Natural killer cell (primary cell): Measurements from ENCODE around the gene SIM1. TPM values are rescaled to one million over a fixed set of nuclear protein-coding genes. Genes with fewer than 3 reads are reported as not detected.

Experiments
- ATAC-seq, 3 donors: fragments of 150-1000 bp in 2 of 3; fragments of 200-7000 bp in 1 of 3; cut with Tn5 transposase; 1 replicate in 1 of 3; 2 replicates in 2 of 3; pipeline ENCODE4 v1.10.0; 2021; ENCODE audit warnings: mild to moderate bottlenecking in 2 of 3, moderate library complexity in 2 of 3
- DNase-seq, 2 donors: peaks; one replicate each; pipeline versions ENCODE4 v3.0.0 to v3.0.0-alpha.2; 2013 to 2021; ENCODE audit warnings: mixed read lengths in 1 of 2
- H3K27ac ChIP-seq: one replicate; pipeline ENCODE4 v1.5.1; 2013; ENCODE audit warnings: mild to moderate bottlenecking, low read length
- H3K27me3 ChIP-seq: one replicate; pipeline ENCODE4 v1.6.1; 2013; ENCODE audit warnings: low read length; ENCODE audit not compliant: control insufficient read depth, insufficient read depth
- H3K36me3 ChIP-seq: one replicate; pipeline ENCODE4 v1.6.1; 2013; ENCODE audit warnings: low read length; ENCODE audit not compliant: control insufficient read depth, insufficient read depth
- H3K4me1 ChIP-seq: one replicate; pipeline ENCODE4 v1.6.1; 2013; ENCODE audit warnings: low read length; ENCODE audit not compliant: control insufficient read depth, insufficient read depth
- H3K4me3 ChIP-seq: one replicate; pipeline ENCODE4 v1.5.1; 2013; ENCODE audit warnings: low read length
- H3K9me3 ChIP-seq: one replicate; pipeline ENCODE4 v1.6.1; 2013; ENCODE audit warnings: low read length; ENCODE audit not compliant: control insufficient read depth, insufficient read depth
- H3K27ac Mint-ChIP-seq, 2 donors: one replicate each; pipeline ENCODE4 v1.8.0; 2022; ENCODE audit warnings: mild to moderate bottlenecking in 2 of 2, mixed read lengths in 2 of 2, moderate library complexity in 1 of 2
- H3K27me3 Mint-ChIP-seq, 2 donors: one replicate each; pipeline ENCODE4 v1.8.0; 2022; ENCODE audit warnings: low read depth in 2 of 2, mixed read lengths in 2 of 2
- H3K36me3 Mint-ChIP-seq: one replicate; pipeline ENCODE4 v1.8.0; 2022; ENCODE audit warnings: mixed read lengths
- H3K4me1 Mint-ChIP-seq, 2 donors: one replicate each; pipeline ENCODE4 v1.8.0; 2022; ENCODE audit warnings: mixed read lengths in 2 of 2
- H3K4me3 Mint-ChIP-seq: one replicate; pipeline ENCODE4 v1.8.0; 2022; ENCODE audit warnings: mild to moderate bottlenecking, moderate library complexity, mixed read lengths
- H3K9me3 Mint-ChIP-seq, 2 donors: one replicate each; pipeline ENCODE4 v1.8.0; 2022; ENCODE audit warnings: mixed read lengths in 2 of 2
- WGBS: methylation state at CpG from one replicate; pipeline ENCODE4 v1.1.7; 2013; ENCODE audit warnings: missing lambda C conversion rate; ENCODE audit not compliant: insufficient coverage; 5-methylcytosine and 5-hydroxymethylcytosine counted together
- intact Hi-C: fragments of 100-400 bp; cut with micrococcal nuclease; formaldehyde crosslinking; loops from one replicate; pipeline ENCODE4 v1.14.2; 2022
- total RNA-seq, 4 donors: library from RNA; stranded (reverse); fragments of 120-200 nt in 1 of 4; gene quantifications; one replicate each; pipeline versions ENCODE4 v1.2.3 to v1.2.4, GENCODE V29; 2013 to 2022
- TF ChIP-seq, protein P1 (sequence below): fragments of 200-600 bp; IDR thresholded peaks from one replicate; pipeline ENCODE4 v1.8.0; 2022; ENCODE audit warnings: antibody characterized with exemption

SIM1 gene
- total RNA-seq, 3 donors from 2014 or later (not counting 1 experiment from before 2014, with no cell fraction given): not detected

- Histone ChIP-seq H3K9me3 (no peaks in the 10 kb centered on the region), H3K4me3 (no peak overlapping the region), H3K4me1 (no peaks in the 10 kb centered on the region), H3K27ac (no peak overlapping the region), H3K36me3 (no peaks in the 10 kb centered on the region), H3K27me3 (no peaks in the 10 kb centered on the region)
- DNase-seq (no peak), ATAC-seq (no peak)
- H3K27ac Mint-ChIP-seq: no peak overlapping the region
- WGBS: 60% methylated on average over 1 of the region's 3 CpGs
- no peaks in the 10 kb centered on the region for H3K27me3 Mint-ChIP-seq
- H3K4me3 Mint-ChIP-seq: no peak overlapping the region
- peaks cover 0 to 7% of the 10 kb centered on the region in 2 donors for H3K4me1 Mint-ChIP-seq
- intact Hi-C loops: no loop called here
- no peaks in the 10 kb centered on the region for H3K36me3 Mint-ChIP-seq
- TF ChIP-seq, protein P1, sequence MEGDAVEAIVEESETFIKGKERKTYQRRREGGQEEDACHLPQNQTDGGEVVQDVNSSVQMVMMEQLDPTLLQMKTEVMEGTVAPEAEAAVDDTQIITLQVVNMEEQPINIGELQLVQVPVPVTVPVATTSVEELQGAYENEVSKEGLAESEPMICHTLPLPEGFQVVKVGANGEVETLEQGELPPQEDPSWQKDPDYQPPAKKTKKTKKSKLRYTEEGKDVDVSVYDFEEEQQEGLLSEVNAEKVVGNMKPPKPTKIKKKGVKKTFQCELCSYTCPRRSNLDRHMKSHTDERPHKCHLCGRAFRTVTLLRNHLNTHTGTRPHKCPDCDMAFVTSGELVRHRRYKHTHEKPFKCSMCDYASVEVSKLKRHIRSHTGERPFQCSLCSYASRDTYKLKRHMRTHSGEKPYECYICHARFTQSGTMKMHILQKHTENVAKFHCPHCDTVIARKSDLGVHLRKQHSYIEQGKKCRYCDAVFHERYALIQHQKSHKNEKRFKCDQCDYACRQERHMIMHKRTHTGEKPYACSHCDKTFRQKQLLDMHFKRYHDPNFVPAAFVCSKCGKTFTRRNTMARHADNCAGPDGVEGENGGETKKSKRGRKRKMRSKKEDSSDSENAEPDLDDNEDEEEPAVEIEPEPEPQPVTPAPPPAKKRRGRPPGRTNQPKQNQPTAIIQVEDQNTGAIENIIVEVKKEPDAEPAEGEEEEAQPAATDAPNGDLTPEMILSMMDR: no peak
- peaks cover 4 to 8% of the 10 kb centered on the region in 2 donors for H3K9me3 Mint-ChIP-seq
These were observed 121.9 kb downstream of the SIM1 start for GRCh38 chr6:100342830-100343229.

- H3K36me3 Mint-ChIP-seq: no peaks in the 10 kb centered on the region
- peaks cover 4 to 8% of the 10 kb centered on the region in 2 donors for H3K9me3 Mint-ChIP-seq
- no peak overlapping the region for H3K27ac Mint-ChIP-seq
- ATAC-seq (no peak), DNase-seq (no peak)
- H3K27me3 ChIP-seq: no peaks in the 10 kb centered on the region
- H3K4me1 ChIP-seq: no peaks in the 10 kb centered on the region
- TF ChIP-seq, protein P1: no peak
- 92% methylated on average over 3 of the region's 4 CpGs for WGBS
- no peaks in the 10 kb centered on the region for H3K9me3 ChIP-seq
- intact Hi-C loops: no loop called here
- no peaks in the 10 kb centered on the region for H3K4me1 Mint-ChIP-seq
- no peaks in the 10 kb centered on the region for H3K36me3 ChIP-seq
- no peak overlapping the region for H3K27ac ChIP-seq
- H3K4me3 Mint-ChIP-seq: no peak overlapping the region
- H3K4me3 ChIP-seq: no peak overlapping the region
- H3K27me3 Mint-ChIP-seq: no peaks in the 10 kb centered on the region
These were observed 125.0 kb downstream of the SIM1 start for GRCh38 chr6:100339574-100340255.

DNA sequence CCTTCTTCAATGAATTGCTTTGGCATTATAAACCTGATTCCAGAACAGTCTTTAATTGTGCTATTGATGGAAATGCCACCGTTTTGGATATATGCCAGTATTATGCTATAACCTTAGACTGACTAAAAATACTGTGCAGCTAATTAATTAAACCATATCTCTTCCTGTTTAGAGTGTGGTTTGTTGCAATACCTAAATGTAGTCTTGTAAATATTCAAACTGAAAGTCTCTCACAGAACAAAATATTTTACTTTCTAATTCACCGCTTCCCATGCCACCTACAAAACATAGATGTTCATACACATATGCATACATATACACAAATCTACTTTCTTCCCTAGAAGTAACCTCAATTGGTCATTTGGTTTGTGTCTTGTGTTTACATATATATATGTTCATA is 126.6 kb downstream of the SIM1 start:
- Histone ChIP-seq H3K27ac (no peak overlapping the region), H3K27me3 (no peaks in the 10 kb centered on the region), H3K4me1 (no peaks in the 10 kb centered on the region), H3K36me3 (no peaks in the 10 kb centered on the region), H3K9me3 (no peaks in the 10 kb centered on the region), H3K4me3 (no peak overlapping the region)
- no peaks in the 10 kb centered on the region for H3K36me3 Mint-ChIP-seq
- TF ChIP-seq, protein P1: no peak
- H3K27ac Mint-ChIP-seq: no peak overlapping the region
- peaks cover 4 to 5% of the 10 kb centered on the region in 2 donors for H3K9me3 Mint-ChIP-seq
- DNase-seq (no peak), ATAC-seq (no peak)
- H3K27me3 Mint-ChIP-seq: no peaks in the 10 kb centered on the region
- no peak overlapping the region for H3K4me3 Mint-ChIP-seq
- intact Hi-C loops: no loop called here
- no peaks in the 10 kb centered on the region for H3K4me1 Mint-ChIP-seq
- no CpG with 5 or more reads among the region's 2 CpGs for WGBS

DNA sequence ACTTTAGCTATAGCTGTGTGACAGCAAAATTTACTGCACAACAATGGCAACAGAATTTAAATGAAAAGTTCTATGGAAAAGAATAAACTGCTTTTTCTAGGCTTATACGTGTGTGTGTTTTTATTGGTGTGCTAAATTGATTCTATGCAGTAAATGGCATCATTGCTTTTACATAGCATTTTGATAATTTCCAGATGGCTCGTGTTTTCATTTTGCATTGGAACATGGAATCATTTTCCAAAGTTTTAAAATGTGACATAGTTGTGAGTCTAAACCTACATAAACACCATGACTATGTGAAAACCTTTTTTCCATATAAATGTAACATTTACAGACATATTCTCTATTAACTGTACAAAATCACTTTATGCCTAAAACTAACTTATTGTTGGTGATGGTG is 127.8 kb downstream of the SIM1 start:
- no peaks in the 10 kb centered on the region for H3K9me3 ChIP-seq
- no peaks in the 10 kb centered on the region for H3K27me3 Mint-ChIP-seq
- H3K9me3 Mint-ChIP-seq: peaks cover 4 to 5% of the 10 kb centered on the region in 2 donors
- no peaks in the 10 kb centered on the region for H3K36me3 ChIP-seq
- no CpG with 5 or more reads among the region's 2 CpGs for WGBS
- H3K27ac Mint-ChIP-seq: no peak overlapping the region
- TF ChIP-seq, protein P1: no peak
- no peak for DNase-seq
- H3K4me3 ChIP-seq: no peak overlapping the region
- no peak overlapping the region for H3K4me3 Mint-ChIP-seq
- ATAC-seq: no peak
- no peak overlapping the region for H3K27ac ChIP-seq
- intact Hi-C loops: no loop called here
- no peaks in the 10 kb centered on the region for H3K4me1 Mint-ChIP-seq
- no peaks in the 10 kb centered on the region for H3K36me3 Mint-ChIP-seq
- H3K4me1 ChIP-seq: no peaks in the 10 kb centered on the region
- H3K27me3 ChIP-seq: no peaks in the 10 kb centered on the region
